Measurements from ENCODE around the gene NEURL4.

NEURL4 gene

GRCh38 chr17:7295230-7296180 is 33.6 kb downstream of the NEURL4 start:
- no peak for FAIRE-seq

DNA sequence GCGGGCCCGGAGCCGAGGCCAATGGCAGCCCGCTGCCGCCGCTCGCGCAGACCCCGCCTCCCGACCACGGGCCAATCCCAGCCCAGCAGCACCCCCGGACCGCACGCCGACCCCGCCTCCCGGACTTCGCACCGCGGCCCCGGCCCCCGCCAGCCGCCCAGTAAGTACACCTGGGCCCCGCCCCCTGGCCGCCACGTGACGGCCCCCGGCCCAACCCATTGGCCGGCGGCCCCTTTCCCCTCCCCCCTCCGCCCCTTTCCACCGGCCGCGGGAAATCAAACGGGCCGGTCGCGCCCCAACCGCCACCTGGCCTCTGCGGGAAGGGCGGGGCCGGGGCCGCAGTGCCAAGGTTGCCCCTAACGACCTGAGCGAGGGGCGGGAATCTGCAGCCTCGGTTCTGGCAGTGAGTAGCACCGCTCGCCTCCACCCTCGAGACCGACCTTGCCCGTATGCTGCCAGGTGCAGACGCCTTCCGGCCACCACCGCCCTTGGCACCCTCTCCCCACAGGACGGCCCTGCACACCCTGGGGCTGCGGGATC is 34.5 kb downstream of the NEURL4 start, which contains the start of gene YBX2:
YBX2 (minus strand) TSS at position 26 of the 540 bp plus-strand sequence. CDS start 139 bp downstream, outside the sequence.
- FAIRE-seq = no peak

DNA sequence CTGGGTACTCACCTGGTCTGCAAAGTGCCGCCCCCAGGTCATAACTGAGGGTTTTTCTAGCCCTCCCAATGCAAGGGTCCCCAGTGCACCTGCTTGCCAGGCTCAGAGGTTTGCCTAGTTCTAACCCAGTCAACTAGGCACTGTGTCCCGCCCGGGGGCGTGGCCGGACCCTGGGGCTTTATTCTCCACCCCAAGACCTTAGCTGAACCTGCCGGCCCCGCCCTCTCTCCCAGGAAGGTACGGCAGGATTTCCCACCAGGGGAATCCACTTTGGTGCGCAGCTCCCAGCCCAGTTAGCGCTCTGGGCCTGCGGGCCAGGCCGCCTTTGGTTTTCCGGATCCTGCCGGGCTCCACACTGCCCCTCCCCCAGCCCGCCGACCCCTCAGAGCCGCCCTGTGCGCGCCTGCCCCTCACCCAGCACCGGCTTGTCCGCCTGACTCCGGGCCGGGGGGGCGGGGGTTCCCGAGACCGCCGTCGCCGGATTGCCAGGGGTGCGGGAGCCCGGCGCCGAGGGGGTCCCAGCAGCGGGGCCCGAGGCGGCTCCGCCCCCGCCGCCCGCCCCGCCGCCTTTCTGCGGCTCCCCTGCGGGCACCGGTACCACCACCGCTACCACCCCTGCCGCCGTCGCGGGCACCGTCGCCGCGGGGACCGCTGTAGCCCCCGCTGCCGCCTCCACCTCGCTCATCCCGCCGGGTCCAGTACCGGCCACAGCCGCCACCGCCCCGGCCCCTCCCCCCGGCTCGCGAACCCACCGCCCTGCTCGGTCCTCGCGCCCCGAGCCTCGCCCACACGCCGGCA is 35.1 kb downstream of the NEURL4 start:
- no peak for FAIRE-seq

DNA sequence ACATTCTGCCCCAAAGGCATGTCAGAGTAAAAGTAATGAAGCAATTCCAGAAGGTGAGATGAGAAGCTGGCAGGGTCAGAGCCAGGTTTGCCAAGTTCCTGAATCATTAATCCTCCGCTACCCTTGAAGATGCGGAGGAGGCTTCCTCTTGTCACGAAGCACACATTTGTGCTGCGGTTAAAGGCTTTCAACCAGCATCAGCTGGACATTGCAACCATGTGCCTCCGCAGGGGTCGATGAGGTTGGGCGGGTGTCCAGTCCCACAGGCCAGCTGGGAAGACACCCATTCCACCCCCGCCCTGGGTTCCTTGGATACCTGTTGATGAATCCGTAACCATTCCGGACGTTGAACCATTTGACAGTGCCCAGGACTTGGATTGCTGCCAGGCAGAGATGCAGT is 36.0 kb downstream of the NEURL4 start:
- no peak for FAIRE-seq

- no peak for FAIRE-seq
Measured at GRCh38 chr17:7292729-7293128, 36.4 kb downstream of the NEURL4 start.

GRCh38 chr17:7292194-7292593 is 36.9 kb downstream of the NEURL4 start:
- no peak for FAIRE-seq

- no peak for FAIRE-seq
Measured at GRCh38 chr17:7290685-7291084, 38.5 kb downstream of the NEURL4 start.

DNA sequence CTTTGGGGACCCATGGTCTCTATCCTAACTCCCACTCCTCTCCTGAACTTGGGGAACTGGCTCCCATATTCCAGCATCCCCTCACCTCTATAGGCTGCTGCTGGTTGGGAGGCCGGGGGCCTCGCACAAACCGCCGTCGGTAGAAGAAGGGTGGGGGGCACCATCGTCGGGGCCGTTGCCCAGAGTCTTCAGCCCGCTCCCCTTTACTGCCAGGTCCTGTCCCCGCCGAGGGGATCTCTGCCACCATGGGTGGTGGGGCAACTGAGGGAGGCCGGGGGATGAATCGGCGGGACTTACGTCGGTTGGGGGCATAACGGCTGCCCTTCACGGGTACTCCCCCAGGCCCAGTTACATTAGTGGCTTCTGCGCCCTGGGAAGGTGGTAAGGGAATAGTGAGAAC is 39.0 kb downstream of the NEURL4 start:
- FAIRE-seq = no peak

DNA sequence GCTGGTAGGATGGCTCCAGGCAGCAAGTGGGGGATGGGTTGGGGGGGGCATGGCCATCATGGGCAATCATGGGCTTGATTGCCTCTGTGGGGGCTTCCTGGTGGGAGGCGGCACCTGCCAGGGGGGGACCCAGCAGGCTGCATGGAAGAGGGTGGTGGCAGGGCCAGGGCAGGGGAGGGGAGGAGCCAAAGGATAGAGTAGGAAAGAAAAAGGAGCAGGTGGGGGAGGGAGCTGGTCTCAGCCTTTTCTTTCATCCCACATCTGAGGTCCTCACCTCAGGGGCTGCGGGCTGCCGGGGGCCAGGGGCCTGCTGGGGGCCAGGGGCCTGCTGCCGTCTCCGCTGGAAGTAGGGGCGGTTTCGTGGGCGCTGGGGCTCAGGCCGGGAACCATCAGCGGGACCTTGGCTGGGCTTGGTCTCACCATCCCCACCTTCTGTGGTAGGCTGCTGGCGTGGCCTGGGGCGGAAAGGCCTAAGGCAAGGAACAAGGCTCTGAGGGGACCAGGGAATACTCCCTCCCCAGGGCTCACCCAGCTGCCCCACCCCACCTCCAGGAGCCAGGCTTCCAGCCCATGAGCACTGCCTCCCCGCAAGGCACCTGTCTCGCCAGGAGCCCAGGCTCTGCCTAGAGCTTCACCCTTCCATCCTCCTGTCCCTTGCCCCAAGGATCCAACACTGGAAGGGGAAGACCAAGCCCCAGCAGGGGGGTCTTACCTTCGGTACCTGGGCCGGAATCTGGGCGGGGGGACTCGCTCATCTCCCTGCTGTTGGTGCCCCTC is 39.7 kb downstream of the NEURL4 start:
- no peak for FAIRE-seq

- no peak for FAIRE-seq
Measured at GRCh38 chr17:7285679-7286078, 43.5 kb downstream of the NEURL4 start.

DNA sequence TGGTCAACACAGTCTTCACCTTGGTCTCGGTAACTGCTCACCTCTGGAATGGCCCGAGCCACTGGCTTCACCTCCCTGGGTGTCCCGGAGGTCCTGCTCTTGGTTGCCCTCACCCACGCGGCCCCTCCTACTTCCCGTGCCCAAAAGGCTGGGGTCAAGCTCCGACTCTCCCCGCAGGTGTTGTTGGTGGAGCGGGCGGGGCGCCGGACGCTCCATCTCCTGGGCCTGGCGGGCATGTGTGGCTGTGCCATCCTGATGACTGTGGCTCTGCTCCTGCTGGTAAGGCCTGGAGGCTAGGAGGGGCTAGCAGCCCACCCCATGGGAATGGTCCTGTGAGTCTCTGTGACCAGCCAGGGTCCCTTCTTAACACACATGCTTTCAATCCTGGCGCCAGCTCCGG is 44.2 kb downstream of the NEURL4 start:
- no peak for FAIRE-seq

DNA sequence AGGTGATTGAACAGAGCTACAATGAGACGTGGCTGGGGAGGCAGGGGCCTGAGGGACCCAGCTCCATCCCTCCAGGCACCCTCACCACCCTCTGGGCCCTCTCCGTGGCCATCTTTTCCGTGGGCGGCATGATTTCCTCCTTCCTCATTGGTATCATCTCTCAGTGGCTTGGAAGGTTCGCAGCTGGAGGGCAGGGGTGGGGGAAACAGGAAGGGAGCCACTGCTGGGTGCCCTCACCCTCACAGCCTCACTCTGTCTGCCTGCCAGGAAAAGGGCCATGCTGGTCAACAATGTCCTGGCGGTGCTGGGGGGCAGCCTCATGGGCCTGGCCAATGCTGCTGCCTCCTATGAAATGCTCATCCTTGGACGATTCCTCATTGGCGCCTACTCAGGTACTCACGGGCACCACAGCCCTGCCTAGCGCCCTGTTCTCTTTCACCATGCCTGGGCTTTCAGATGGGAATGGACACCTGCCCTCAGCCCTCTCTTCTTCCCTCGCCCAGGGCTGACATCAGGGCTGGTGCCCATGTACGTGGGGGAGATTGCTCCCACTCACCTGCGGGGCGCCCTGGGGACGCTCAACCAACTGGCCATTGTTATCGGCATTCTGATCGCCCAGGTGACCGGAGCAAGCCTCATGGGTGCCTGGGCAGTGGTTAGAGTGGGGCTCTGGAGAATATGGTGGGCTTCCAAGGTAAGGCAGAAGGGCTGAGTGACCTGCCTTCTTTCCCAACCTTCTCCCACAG is 45.5 kb downstream of the NEURL4 start:
- FAIRE-seq = no peak

DNA sequence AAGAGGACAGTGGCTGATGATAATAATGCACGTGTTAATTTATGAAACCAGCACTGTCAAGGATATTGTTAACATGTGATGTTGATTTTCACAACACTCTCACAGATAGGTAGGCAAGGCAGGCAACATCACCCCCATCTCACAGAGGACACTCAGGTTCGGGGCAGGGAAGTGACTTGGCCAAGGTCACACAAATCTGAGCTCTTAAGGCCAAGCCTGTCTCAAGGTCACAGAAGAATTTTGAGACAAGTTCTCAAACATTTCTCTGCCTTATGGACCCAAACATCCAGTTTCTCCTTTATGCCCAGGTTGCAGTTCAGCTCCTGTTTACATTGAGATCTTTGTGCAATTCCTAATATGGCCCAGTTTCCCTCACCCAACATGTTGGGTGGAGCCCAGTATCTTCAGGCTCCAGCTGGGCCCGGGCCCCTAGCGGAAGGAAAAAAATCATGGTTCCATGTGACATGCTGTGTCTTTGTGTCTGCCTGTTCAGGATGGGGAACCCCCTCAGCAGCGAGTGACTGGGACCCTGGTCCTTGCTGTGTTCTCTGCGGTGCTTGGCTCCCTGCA is 46.3 kb downstream of the NEURL4 start:
- FAIRE-seq = no peak

GRCh38 chr17:7281953-7282751 is 47.0 kb downstream of the NEURL4 start:
- no peak for FAIRE-seq

GRCh38 chr17:7281074-7281952 is 47.8 kb downstream of the NEURL4 start, which contains the start of gene SLC2A4:
Gene SLC2A4 (plus strand): TSS chr17:7281718. CDS start chr17:7281935, 217 bp downstream.
- peak; percentile 99 for FAIRE-seq

GRCh38 chr17:7280519-7281073 is 48.5 kb downstream of the NEURL4 start:
- FAIRE-seq = peak; percentile 87

GRCh38 chr17:7279448-7279847 is 49.7 kb downstream of the NEURL4 start:
- no peak for FAIRE-seq

- no peak for FAIRE-seq
Measured at GRCh38 chr17:7266784-7267183, 62.4 kb downstream of the NEURL4 start.
